Activated T-cell treated with anti-CD3 and anti-CD28 coated beads, Interleukin-2, amount 50 U/mL, for 1 hour (primary cell): ENCODE data around the gene OR8G1.
"Not testable (repeated sequence)": the region's sequence is repeated elsewhere in the genome, so short reads cannot be mapped to it uniquely, and the experiment has no call there.

Experiments used
- DNase-seq: peaks from one replicate; pipeline ENCODE4 v3.0.0-alpha.2; 2020

The OR8G1 gene

DNA sequence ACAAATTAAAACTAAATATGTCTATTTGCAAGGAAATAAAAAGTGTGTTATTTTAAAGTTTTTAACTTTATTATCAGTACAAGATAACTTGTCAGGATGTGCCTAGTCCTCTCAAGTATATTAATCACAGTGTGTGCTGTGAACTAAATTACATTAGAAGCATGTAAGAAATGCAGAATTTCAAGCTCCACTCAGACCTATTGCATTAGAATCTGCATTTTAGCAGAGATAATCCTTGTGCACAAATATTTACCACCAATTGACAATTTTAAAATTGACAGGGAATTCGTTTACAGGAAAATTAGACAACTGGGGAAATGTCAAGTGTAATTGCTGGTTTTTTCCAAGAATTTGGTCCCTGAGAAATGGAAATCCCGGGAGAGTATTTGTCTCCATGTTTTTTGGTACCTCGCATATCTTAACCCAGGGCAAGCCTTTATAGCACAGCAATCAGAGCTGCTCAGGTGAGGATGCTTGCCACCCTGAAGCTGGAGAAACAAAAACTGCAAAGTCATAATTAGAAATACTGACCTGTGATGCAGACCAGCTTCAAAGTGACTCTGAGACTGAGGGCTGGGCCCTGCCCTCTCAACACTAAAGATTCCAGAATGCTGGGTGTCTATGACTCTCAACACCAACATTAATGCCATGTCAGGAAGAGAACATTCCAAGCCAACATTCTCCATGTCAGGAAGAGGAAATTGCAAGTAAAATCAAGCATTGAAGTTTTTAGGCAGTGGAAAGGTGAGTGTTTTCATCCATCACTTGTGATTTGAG, at the start of gene OR8G1:
Gene OR8G1 (plus strand): TSS at position 475 of the 777 bp plus-strand sequence. CDS start 8,581 bp downstream, outside the sequence.
- DNase-seq, result no peak

- no peak for DNase-seq
Measured at GRCh38 chr11:124193221-124194010, 47.5 kb upstream of the OR8G1 start.

GRCh38 chr11:124194293-124195188, 46.4 kb upstream of the OR8G1 start:
- DNase-seq, result no peak

GRCh38 chr11:124195189-124195734, 45.6 kb upstream of the OR8G1 start:
- no peak for DNase-seq

DNA sequence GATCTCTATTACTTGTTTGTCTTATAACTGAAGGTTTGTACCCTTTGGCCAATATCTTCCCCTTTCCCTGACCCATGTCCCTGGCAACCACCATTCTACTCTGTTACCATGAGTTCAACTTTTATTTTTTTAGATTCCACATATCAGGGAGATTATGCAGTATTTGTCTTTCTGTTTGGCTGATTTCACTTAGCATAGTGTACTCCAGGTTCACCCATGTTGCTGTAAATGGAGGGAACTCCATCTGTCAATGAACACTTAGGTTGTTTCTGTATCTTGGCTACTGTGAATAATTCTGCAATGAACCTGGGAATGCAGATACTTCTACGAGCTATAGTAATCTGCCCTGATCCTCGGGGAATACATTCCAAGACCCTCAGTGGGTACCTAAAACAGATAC, 42.9 kb upstream of the OR8G1 start:
- DNase-seq, result no peak

GRCh38 chr11:124198897-124199296, 42.0 kb upstream of the OR8G1 start:
- no peak for DNase-seq

GRCh38 chr11:124199702-124200101, 41.2 kb upstream of the OR8G1 start:
- DNase-seq, result no peak

DNA sequence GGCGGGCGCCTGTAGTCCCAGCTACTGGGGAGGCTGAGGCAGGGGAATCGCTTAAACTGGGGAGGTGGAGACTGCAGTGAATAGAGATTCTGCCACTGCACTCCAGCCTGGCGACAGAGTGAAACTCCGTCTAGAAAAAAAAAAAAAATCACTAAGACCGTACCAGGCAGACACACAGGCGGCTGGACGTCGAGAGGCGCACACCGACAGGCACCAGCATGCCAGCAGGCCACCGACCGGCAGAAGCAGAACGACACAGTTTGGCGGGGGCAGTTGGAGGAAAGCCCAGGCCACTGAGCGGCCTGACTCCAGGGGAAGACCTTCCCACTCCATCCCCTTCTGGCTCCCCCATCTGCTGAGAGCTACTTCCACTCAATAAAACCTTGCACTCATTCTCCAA, 40.2 kb upstream of the OR8G1 start:
- DNase-seq, result no peak

DNA sequence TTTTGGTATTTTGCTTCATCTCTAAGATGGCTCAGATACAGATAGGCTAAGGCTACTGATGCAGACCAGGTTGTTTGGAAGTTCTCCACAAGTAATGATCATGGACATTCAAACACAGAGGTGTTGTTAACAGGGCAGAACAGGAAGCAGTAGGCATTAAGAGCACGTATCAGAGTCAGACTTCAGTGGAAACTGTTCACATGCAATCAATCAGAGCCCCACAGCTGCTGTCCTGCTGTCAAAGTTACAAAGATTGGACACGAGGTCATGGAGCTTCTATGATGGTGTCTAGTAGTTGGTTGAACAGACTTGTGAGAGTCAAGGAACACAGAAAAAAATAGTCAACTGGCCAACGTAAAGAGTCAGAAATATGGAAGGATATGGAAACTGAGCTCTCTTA, 37.9 kb upstream of the OR8G1 start:
- no peak for DNase-seq

DNA sequence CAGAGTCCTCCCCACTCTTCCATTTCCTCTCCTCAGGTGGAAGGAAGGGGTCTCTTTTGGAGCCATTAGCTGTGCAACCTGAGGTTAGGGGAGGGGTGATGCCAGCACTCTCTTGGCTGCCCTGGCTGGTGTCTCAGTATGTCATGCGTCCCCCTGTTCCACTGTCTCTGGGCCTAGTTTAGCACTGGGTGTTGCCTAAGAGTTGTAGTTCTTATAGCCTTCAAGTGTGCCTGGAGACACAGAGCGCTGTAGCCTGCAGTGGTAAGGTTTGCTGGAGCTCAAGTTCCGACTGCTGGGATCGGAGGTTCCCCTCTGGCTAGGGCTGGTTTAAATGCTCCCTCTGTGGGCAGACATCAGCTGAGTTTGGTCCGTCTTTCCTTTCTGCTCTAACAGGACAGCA, 36.9 kb upstream of the OR8G1 start:
- no peak for DNase-seq

DNA sequence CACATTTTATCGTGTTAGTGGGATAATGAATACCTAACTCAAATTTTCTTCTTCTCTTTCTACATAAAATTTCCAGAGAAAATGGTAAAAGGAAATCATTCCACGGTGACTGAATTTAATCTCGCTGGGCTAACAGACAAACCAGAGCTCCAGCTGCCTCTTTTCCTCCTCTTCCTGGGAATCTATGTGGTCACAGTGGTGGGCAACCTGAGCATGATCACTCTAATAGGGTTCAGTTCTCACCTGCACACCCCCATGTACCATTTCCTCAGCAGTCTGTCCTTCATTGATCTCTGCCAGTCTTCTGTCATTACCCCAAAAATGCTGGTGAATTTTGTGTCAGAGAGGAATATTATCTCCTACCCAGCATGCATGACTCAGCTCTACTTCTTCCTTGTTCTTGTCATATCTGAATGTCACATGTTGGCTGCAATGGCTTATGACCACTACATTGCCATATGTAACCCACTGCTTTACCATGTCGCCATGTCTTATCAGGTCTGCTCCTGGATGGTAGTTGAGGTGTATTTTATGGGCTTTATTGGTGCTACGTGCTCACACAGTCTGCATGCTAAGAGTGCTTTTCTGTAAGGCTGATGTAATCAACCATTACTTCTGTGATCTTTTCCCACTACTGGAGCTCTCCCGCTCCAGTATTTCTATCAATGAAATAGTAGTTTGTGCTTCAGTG, 33.6 kb upstream of the OR8G1 start:
- no peak for DNase-seq

- DNase-seq, result no peak
Measured at GRCh38 chr11:124209824-124210357, 31.0 kb upstream of the OR8G1 start.

GRCh38 chr11:124210421-124210820, 30.5 kb upstream of the OR8G1 start:
- DNase-seq, result no peak

DNA sequence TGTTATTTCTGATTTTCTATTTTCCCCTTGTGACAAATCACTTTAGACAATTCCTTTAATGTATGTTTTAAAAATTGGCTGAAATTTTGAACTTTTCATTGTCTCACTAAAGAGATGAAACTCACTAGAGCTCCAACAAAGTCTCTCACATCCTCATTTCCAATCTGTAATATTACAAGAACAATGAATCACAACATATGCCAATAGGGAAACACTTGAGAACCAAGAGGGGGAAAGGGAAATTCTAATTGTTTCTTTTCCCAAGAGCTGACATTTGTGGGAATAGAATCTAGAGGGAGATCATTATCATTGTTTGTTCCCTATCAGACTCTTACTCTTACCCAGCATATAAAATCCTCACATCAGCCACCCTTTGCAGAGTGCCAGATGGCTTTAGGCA, 29.6 kb upstream of the OR8G1 start:
- DNase-seq, result no peak

DNA sequence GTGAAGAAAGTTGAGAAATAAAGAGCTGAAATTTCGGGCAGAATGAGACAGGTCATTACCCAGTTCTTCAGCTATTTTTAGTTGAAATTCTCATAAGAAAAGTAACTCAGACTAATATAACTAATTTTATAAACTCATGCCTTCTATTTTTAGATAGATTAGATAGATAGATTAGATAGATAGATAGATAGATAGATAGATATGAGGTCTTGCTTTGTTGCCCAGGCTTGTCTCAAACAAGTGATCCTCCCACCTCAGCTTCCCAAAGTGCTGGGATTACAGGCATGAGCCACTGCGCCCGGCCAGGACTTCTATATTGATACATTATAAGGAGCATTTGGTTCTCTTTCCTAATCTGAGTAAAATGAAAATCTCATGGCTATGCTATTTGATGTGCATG, 26.9 kb upstream of the OR8G1 start:
- DNase-seq, result no peak

- DNase-seq, result no peak
Measured at GRCh38 chr11:124219126-124219525, 21.8 kb upstream of the OR8G1 start.

GRCh38 chr11:124222407-124222806, 18.5 kb upstream of the OR8G1 start:
- DNase-seq, result no peak

- DNase-seq, result not testable (repeated sequence)
Measured at GRCh38 chr11:124224618-124225423, 16.1 kb upstream of the OR8G1 start.

DNA sequence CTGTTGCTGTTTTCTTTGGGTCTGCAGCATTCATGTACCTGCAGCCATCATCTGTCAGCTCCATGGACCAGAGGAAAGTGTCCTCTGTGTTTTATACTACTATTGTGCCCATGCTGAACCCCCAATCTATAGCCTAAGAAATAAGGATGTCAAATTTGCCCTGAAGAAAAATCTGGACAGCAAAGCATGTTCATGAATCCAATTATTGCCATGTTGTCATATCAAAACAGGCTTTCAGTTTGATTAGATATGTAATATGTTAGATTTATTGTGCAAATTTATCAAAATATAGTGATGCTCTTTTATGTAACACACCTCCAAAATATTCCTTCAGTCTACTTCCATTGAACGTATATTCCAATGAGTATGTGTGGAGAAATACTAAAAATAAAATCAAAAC, 15.4 kb upstream of the OR8G1 start:
- no peak for DNase-seq

DNA sequence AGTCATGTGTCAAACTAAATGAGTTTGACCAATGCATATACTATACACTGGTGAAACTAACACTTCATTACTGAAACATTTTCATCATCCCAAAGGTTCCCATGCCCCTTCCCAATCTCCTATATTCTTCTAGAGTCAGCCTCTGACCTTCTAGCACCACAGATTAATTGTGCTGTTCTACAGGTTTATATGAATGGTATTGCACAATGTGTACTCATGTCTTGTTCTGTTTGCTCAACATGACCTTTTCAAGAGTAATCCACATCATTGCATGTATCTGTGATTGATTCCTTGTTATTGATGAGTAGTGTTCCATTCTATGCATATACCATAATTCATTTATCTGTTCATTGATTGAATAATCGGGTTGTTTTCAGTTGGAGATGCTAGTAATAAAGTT, 7.5 kb upstream of the OR8G1 start:
- no peak for DNase-seq

DNA sequence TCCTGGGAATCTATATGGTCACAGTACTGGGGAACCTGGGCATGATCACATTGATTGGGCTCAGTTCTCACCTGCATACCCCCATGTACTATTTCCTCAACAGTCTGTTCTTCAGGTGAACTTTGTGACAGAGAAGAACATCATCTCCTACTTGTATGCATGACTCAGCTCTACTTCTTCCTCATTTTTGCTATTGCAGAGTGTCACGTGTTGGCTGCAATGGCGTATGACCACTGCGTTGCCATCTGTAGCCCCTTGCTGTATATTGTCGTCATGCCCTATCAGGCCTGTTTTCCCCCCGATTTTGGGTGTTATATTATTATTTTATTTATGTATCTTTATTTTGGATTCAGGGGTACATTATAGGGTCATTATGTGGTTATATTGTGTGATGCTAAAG, 2.4 kb upstream of the OR8G1 start:
- no peak for DNase-seq
